Body of pancreas (tissue), 4 donors: ENCODE results near the gene FOXL1. TPM values are rescaled to one million over a fixed set of nuclear protein-coding genes. Genes with fewer than 3 reads are reported as not detected.

Source experiments
- ATAC-seq: fragments of 150-250 bp; one replicate; pipeline ENCODE4 v1.9.1; 2016
- DNase-seq, 4 donors: peaks; one replicate each; pipeline ENCODE4 v3.0.0-alpha.2; 2019
- H3K27ac ChIP-seq, 4 donors: fragments of 200-600 bp; sonication (generic); 1 replicate in 3 of 4; 2 replicates in 1 of 4; pipeline versions ENCODE4 v1.5.1 to v1.6.1; 2016 to 2019; ENCODE audit warnings: mild to moderate bottlenecking in 1 of 4, mixed read lengths in 1 of 4, moderate library complexity in 1 of 4
- H3K27me3 ChIP-seq, 2 donors: fragments of 200-600 bp; sonication (generic); one replicate each; pipeline ENCODE4 v1.6.0; 2016; ENCODE audit warnings: mild to moderate bottlenecking in 1 of 2
- H3K36me3 ChIP-seq, 2 donors: fragments of 200-600 bp; sonication (generic); replicated peaks in 1 of 2; 2 replicates each; pipeline ENCODE4 v1.5.1; 2016; ENCODE audit warnings: low read depth in 2 of 2; ENCODE audit not compliant: insufficient read depth in 1 of 2
- H3K4me1 ChIP-seq: fragments of 200-600 bp; sonication (generic); one replicate; pipeline ENCODE4 v1.6.0; 2016
- H3K4me3 ChIP-seq, 2 donors: fragments of 200-600 bp; sonication (generic); 1 replicate in 1 of 2; 2 replicates in 1 of 2; pipeline ENCODE4 v1.5.1; 2016 to 2019
- H3K9me3 ChIP-seq, 3 donors: fragments of 200-600 bp; sonication (generic); 1 replicate in 2 of 3; 2 replicates in 1 of 3; pipeline ENCODE4 v1.5.1; 2016
- POLR2A ChIP-seq, 3 donors: fragments of 450-650 bp; IDR thresholded peaks; one replicate each; pipeline ENCODE4 v1.6.1; 2016; ENCODE audit warnings: antibody characterized with exemption in 3 of 3, mild to moderate bottlenecking in 2 of 3
- WGBS, 2 donors: methylation state at CpG; one replicate each; pipeline ENCODE4 v1.1.5; 2017; 5-methylcytosine and 5-hydroxymethylcytosine counted together
- intact Hi-C: fragments of 100-400 bp; cut with DNase I; formaldehyde crosslinking; loops from one replicate; pipeline ENCODE4 v1.15.1; 2023
- total RNA-seq, 2 donors: library from RNA; depleted of rRNA; stranded (reverse); fragments of >200 nt; gene quantifications; one replicate each; pipeline ENCODE4 v1.1.0, GENCODE V29; 2016
- TF ChIP-seq, protein P1 (sequence below), 7 experiments: fragments of 450-650 bp in 4 of 7; fragments of 200-600 bp in 3 of 7; sonication (generic) in 3 of 7; IDR thresholded peaks; one replicate each; pipeline ENCODE4 v1.5.1; 2016 to 2019; ENCODE audit warnings: antibody characterized with exemption in 7 of 7

FOXL1 gene
- total RNA-seq, 2 donors from 2014 or later, result 0.52 TPM; not detected in 1

DNA sequence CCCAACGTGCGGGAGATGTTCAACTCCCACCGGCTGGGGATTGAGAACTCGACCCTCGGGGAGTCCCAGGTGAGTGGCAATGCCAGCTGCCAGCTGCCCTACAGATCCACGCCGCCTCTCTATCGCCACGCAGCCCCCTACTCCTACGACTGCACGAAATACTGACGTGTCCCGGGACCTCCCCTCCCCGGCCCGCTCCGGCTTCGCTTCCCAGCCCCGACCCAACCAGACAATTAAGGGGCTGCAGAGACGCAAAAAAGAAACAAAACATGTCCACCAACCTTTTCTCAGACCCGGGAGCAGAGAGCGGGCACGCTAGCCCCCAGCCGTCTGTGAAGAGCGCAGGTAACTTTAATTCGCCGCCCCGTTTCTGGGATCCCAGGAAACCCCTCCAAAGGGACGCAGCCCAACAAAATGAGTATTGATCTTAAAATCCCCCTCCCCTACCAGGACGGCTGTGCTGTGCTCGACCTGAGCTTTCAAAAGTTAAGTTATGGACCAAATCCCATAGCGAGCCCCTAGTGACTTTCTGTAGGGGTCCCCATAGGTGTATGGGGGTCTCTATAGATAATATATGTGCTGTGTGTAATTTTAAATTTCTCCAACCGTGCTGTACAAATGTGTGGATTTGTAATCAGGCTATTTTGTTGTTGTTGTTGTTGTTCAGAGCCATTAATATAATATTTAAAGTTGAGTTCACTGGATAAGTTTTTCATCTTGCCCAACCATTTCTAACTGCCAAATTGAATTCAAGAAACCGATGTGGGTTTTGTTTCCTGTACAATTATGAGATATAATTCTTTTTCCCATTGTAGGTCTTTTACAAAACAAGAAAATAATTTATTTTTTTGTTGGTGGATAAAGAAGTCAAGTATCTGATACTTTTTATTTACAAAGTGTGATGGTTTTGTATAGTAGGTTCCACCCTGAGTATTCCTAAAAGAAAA is 9.4 kb upstream of the FOXL1 start:
- Histone ChIP-seq H3K4me3 (no peak overlapping the region), H3K27ac (no peak overlapping the region), H3K9me3 (no peaks in the 10 kb centered on the region), H3K27me3 (peaks cover 0 to 76% of the 10 kb centered on the region in 2 donors), H3K4me1 (peaks cover 25% of the 10 kb centered on the region), H3K36me3 (no peaks in the 10 kb centered on the region)
- no peak for DNase-seq
- TF ChIP-seq, protein P1, sequence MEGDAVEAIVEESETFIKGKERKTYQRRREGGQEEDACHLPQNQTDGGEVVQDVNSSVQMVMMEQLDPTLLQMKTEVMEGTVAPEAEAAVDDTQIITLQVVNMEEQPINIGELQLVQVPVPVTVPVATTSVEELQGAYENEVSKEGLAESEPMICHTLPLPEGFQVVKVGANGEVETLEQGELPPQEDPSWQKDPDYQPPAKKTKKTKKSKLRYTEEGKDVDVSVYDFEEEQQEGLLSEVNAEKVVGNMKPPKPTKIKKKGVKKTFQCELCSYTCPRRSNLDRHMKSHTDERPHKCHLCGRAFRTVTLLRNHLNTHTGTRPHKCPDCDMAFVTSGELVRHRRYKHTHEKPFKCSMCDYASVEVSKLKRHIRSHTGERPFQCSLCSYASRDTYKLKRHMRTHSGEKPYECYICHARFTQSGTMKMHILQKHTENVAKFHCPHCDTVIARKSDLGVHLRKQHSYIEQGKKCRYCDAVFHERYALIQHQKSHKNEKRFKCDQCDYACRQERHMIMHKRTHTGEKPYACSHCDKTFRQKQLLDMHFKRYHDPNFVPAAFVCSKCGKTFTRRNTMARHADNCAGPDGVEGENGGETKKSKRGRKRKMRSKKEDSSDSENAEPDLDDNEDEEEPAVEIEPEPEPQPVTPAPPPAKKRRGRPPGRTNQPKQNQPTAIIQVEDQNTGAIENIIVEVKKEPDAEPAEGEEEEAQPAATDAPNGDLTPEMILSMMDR (IDR thresholded peaks at IDR 0.05), result no peak
- TF ChIP-seq POLR2A (IDR thresholded peaks at IDR 0.05), result no peak
- 7 to 19% methylated on average over 18 to 33 of the region's 33 CpGs for WGBS, 2 donors
- ATAC-seq, result no peak
- intact Hi-C loops, result loop anchor here (5.0 kb wide), 2 partner anchors 488 to 708 kb away; no protein-coding TSS in a partner anchor

DNA sequence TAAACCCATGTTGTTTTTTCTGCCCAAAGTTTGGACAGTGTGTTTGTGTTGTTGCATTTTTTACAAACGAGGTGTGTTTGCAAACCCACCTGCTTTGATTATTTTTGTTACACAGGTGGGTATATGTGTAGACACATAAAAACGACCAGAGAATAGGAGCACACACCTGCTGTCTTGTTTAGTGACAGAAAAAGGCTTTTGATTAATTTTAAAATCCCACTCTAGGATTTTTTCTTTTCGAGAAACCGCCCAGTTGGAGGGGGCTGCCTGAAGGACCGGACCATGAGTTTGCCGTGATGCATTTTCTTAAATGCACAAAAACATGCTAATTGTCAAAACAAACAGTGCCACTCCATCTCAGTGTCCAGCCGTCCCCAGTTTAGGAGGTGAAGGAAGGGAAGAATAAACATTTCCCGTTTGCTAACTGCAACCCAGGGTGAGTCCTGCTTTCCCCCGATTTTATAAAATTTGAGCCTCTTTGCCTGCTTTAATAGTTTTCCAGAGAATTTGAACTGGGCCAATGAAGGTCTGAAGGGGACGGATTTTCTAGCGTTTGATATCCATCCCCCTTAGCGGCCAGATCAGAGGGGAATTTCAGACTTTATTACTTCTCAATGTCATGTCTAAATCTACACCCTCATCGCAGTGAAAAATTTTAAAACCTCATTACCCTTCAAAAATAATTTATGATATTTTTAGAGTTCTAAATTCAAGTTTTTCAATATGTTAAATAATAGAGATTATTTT is 8.5 kb upstream of the FOXL1 start:
- DNase-seq, result no peak
- Histone ChIP-seq H3K9me3 (no peaks in the 10 kb centered on the region), H3K27me3 (peaks cover 0 to 72% of the 10 kb centered on the region in 2 donors), H3K4me3 (no peak overlapping the region), H3K36me3 (no peaks in the 10 kb centered on the region), H3K27ac (no peak overlapping the region), H3K4me1 (peaks cover 17% of the 10 kb centered on the region)
- WGBS, 2 donors, result 16 to 19% methylated on average over 13 of the region's 13 CpGs
- no peak for ATAC-seq
- intact Hi-C loops, result loop anchor here (5.0 kb wide), 2 partner anchors 487 to 707 kb away; no protein-coding TSS in a partner anchor
- TF ChIP-seq POLR2A (IDR thresholded peaks at IDR 0.05), result no peak
- TF ChIP-seq, protein P1 (IDR thresholded peaks at IDR 0.05), result no peak

DNA sequence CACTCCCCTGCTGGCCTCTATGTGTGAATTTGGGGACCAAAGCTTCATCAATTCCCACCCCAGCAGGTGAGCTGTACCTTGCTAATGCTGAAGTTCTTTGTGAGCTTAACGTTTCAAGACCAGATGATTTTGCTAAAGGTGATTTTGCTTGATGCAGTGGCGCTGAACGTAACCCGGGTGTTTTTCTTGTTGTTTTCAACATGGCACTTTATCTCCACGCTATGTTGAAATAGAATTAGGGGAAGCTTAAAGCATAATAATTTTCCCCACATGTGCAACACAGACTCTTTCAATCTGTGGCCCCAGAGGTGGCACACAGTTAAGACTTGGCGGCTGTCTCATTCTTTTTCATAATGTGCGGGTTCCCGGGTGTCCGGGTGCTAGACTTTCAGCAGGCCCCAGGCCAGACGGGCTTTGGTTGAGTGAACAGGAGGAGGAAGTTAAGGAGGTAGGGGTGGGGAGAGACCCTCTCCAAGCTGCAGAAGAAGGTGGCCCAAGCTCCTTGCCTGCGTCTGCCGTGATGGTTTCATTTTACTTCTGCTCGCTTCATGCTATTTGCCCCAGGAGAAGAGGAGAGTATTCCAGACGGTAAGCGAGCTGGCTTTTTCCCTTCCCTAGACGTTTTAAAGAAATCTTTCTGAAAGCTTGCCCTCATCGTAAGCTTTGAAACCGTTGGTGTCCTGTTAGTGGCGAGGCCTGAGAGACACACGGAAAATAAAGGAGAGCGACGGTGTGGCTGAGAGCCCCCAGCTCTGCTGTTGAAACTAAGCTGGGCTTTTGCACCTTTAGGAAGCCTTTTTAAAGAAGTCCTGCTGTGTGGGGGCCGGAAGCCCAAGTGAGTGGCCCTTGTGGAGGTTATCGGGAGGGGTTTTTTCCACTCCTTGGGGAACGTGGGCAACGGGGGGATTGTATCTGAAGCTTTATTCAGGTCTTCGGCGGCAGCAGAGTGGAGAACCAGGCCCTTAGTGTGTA is 7.5 kb upstream of the FOXL1 start:
- intact Hi-C loops, result no loop called here
- Histone ChIP-seq H3K27ac (no peak overlapping the region), H3K4me3 (no peak overlapping the region), H3K9me3 (no peaks in the 10 kb centered on the region), H3K4me1 (peaks cover 16% of the 10 kb centered on the region), H3K27me3 (peaks cover 0 to 64% of the 10 kb centered on the region in 2 donors), H3K36me3 (no peaks in the 10 kb centered on the region)
- WGBS, 2 donors, result 41 to 59% methylated on average over 28 of the region's 28 CpGs
- TF ChIP-seq POLR2A (IDR thresholded peaks at IDR 0.05), result no peak
- TF ChIP-seq, protein P1 (IDR thresholded peaks at IDR 0.05), result no peak
- ATAC-seq (no peak), DNase-seq (no peak)

DNA sequence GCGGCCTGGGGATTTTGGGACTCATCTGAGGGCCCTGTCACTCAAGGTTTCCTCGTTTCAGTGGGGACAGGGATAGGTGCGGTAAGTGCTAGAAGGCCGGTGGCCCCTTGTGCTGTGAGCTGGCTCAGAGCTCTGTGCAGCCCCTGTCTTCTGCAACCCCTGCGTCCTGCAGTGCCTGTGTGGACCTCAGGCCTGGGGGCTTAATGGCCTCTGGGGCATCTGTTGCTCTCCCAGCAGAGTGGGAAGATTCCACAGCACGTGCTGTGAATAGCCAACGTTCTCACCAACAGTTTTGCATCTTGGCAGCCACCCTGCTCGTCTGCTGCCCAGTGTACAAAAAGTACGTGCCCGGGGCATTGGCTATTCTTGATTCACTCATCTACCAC is 6.8 kb upstream of the FOXL1 start:
- WGBS, 2 donors, result 31 to 32% methylated on average over 9 to 10 of the region's 10 CpGs
- no peak for TF ChIP-seq POLR2A (IDR thresholded peaks at IDR 0.05)
- TF ChIP-seq, protein P1 (IDR thresholded peaks at IDR 0.05), result no peak
- peaks cover 0 to 61% of the 10 kb centered on the region in 2 donors for H3K27me3 ChIP-seq
- peaks cover 19% of the 10 kb centered on the region for H3K4me1 ChIP-seq
- ATAC-seq (no peak), DNase-seq (no peak)
- no peaks in the 10 kb centered on the region for H3K36me3 ChIP-seq
- intact Hi-C loops, result no loop called here
- no peaks in the 10 kb centered on the region for H3K9me3 ChIP-seq
- H3K4me3 ChIP-seq, result no peak overlapping the region
- no peak overlapping the region for H3K27ac ChIP-seq
